IPS-NIHi11 (cell line): ENCODE results near the gene SLC15A3.
"Not testable (repeated sequence)": the region's sequence is repeated elsewhere in the genome, so short reads cannot be mapped to it uniquely, and the experiment has no call there.

Source experiments
- DNase-seq: peaks from one replicate; pipeline ENCODE4 v3.0.0; 2012; ENCODE audit warnings: mixed read lengths, low spot score

SLC15A3 gene

DNA sequence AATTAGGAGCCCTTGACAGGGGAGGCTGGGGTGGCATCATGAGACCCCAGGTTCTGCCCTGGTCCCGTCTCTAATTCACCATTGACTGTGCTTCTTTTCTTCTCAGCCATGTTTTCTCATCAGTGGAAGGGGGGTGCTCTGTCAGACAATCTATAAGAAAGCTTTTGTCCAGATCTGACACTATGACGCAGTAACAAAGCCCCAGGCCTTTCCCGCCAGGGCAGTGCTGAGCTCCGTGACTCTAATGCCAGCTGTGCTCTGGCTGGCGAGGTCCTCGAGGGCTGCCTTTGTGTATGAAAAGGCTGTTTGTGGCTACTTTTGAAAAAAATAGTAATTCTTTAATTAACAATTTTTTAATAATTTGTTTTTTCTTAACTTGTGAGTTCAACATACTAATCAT, 22.8 kb upstream of the SLC15A3 start:
- no peak for DNase-seq

DNA sequence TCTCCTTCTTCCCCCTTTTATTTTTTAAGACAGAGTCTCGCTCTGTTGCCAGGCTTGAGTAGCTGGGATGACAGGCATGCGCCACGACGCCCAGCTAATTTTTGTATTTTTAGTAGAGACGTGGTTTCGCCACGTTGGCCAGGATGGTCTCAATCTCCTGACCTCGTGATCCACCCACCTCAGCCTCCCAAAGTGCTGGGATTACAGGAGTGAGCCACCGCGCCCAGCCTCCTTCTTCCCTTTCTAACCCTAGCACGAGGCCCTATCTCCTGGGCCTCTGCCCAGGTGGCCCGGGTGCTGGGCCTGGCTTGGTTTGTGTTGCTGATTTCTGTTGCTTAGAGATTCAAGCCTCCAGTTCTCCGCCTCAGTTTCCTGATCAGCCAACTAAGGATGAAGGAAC, 22.3 kb upstream of the SLC15A3 start:
- not testable (repeated sequence) for DNase-seq

DNA sequence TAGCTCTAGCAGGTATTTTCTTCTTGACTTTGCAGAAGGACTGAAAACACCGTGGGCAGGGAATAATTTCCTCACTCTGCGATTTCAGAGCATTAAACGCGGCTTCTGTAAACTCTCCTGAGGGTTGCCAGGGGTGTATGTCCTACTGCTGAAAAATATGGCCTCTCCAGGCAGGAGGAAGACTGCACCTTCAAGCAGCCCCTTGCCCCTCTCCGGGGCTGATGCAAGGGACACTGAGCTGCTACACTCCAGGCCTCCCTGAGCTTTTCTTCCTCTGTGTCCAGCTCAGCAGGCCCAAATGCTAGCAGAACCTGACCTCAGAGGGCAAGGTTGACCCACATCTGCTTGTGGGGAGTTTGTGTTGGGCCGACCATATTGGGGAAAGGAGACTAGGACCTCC, 21.7 kb upstream of the SLC15A3 start:
- DNase-seq, result no peak

DNA sequence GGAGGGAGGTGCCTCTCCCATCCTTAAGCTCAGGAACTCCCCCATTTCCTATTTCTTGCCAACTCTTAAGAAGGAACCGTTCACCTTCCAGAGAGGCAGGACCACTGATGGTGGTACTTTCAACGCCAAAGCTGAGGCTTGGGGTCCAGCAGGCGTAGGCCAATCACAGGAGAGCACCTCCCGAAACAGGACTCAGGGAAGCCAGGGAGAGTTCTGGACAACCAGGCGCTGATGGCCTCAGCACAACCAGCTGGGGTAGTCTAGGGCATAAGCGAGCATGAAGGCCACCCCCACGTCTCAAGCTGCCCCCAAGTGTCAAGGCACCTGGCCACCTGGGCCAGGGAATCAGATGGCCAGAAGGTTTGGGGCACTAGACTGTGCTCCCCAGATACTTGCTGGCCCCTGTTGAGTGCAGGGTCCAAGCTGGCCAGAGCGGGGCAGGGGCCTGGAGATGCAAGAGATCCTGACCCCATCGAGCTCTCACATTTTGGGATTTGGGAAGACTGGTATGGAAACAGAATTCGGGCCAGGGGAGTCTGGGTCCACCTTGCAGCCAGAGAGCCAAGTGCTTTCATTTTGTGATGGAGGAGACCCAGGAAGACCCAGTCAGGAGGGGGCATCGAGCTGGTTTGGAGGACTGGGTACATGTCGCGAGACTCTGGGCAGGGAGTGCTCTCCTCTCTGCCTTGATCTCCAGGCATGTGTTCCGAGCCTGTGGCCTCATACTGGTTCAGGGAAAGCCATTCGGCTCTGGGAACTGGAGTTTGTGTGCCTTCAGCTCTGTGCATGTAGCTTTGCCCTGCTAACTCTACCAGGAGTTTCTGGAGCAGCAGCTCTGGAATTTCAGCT, 20.4 kb upstream of the SLC15A3 start:
- DNase-seq, result no peak

DNA sequence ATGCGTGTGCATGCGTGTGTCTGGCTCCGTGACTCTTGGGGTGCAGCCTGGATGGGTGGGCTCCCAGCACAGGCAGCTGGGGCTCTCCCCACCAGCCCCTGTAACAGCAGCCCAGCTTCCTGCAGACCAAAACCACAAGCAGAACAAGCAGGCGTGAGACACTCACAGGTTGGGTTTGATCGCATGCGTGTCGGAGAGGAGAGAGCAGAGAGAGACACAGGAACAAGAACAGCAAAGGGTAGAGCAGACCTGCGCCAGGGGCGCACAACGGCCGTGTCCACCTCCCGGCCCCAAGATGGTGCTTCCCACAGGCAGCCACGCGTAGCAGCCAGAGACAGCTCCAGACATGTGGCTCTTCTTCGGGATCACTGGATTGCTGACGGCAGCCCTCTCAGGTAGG, 19.5 kb upstream of the SLC15A3 start, which contains the start of gene CD6:
Gene CD6, plus strand, starts transcription at position 161 of the 400 bp plus-strand sequence. Its CDS starts 186 bp downstream, at position 347.
- DNase-seq, result no peak

DNA sequence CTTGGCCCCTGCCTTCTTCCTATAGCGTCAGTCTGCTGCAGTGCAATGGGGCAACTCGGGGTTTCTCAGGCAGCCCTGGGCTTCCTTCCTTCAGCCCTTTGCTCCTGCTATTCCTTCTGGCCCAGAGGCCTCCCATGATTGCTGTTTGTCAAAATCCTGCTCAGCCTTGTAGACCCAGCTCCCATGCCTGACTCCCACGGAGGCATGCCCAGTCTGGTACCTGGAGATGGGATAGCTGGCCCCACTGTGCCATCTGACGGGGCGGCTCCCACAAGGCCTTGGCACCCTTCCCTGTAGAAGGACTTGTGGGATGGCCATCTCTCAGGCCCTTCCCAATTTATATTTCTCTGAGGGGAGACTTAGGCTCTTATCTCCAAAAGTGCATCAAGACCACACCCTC, 18.9 kb upstream of the SLC15A3 start:
- no peak for DNase-seq

DNA sequence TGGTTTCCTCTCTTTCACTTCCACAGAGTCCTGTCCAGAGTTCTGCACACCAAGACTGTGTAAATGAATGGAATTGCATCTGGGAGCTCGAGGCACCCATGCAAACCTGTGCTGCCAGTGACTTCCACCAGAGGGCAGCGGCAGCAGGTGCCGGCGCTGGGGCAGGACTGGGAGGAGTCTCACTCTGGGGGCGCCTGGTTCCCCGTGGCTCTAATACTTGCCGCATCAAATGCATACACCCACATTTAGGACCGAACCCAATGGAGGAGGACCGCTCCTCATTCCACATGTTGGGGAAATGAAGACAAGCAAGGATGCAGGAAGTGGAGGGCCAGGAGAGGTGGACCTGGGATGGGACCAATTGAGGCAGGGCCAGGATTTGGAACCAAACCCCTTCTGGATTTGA, 18.4 kb upstream of the SLC15A3 start:
- DNase-seq, result peak; percentile 82

DNA sequence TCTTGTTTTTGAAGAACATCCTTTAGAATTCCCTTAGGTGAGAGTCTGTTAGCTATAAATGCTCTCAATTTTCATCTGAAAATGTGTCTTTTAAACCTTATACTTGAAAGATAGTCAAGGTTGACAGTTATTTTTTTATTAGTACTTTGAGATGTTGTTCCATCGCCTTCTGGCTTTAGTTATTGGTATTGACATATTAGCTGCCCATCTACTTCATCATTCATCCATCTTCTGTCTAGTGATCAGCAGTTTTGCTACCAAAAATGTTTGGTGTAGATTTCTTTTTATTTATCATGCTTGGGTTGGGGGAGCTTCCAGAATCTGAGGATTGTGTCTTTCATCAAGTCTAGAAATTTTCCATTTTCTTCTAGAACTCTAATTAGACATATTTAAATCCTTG, 16.2 kb upstream of the SLC15A3 start:
- DNase-seq, result no peak

DNA sequence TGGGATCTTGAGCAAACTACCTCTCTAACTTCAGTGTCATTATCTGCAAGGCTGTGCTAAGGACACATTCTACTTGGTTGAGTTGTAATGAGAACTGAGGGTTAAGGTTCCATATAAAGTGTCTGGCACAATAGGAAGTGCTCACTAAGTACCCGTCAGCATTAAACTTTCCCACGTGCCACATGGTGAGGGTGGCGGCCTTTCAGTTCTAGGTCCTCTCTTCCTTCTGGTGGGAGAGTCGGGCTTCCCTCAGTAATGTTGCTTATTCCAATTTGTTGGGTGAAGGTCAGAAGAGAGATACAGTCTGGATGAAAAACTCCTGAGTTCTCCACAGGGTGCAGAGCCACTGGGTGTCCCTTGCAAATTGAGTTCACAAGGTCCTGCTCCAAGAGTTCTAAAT, 14.9 kb upstream of the SLC15A3 start:
- DNase-seq, result no peak

DNA sequence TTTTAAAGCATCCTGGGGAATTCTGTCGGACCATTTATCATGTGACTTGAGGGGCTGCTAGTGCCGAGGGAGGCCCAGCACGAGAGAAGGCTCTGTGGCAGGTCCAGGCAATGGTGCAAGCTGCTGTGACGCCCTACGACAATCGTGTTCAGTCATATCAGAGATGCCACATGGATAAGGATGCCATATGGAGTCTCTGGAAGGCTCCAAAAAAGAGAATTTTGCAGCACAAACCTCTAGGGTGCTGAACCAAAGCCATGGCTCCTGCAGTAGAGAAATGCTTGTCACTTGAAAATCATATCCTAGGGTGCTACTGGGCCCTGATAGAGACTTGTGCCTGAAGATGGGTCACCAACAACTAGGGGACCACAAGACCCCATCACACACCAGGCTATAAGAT, 12.8 kb upstream of the SLC15A3 start:
- DNase-seq, result no peak

DNA sequence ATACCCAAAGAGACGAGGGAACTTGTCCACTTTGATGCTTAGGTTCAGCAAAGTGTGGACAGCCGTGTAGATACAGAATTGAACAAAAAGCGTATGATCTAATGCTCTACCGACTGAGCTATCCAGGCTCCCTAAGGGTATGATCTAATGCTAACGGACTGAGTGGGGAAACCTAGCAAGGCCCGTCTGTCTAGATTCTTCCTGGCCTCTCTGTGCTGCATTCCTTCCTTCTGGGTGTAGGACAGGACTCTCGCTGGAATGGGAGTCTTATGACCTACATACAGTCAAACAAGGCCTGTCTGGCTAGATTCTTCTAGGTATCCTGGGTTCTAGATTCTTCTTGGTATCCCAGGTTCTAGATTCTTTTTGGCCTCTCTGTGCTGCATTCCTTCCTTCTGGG, 8.4 kb upstream of the SLC15A3 start:
- no peak for DNase-seq

DNA sequence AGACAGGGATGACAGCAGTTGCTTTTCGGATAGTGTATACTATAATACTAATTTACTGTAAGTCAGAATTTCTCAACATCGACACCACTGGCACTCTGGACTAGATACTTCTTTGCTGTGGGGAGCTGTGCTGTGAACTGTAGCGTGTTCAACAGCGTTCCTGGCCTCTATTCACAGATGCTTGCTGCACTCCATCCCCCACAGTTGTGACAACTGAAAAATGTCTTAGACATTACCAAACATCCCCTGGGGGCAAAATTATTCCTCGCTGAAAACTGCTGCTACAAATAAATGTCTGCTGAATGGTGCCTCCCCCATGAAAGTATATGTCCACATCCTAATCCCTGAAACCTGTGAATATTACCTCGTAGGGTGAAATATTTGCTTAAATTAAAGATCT, 7.5 kb upstream of the SLC15A3 start:
- DNase-seq, result no peak

DNA sequence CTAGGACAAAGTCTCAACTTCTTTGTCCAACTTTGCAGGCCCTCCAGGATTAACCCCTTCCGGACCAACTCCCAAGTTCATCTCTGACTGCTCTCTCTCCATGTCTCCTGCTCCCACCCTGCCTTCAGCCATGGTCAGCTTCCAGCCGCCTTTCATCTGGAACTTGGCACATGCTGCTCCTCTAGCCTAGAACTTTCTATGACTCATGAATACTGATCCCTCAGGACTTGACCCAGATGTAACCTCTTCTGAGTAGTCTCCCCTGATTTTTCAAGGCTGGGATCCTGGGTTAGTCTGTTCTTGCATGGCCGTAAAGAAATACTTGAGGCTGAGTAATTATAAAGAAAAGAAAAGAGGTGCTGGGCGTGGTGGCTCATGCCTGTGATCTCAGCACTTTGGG, 5.2 kb upstream of the SLC15A3 start:
- DNase-seq, result no peak

DNA sequence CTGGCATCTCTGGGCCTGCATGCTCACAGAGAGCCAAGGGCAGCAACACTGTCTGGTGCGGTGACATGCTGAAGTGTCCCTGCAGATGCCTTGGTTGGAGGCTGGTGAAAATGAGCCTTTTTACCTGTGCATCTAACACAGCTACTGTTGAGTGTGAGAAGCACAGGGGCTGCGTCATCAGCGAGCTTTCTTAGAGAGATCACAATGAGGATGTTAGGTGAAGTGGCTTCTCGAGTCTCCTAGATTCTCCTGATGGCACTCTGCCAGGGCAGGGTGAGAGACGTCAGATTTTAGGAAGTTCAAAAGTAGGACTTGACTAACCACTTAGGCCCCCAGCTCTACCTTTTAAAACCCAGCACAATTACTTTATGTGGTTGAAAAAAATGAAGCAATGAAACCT, 3.6 kb upstream of the SLC15A3 start:
- no peak for DNase-seq

DNA sequence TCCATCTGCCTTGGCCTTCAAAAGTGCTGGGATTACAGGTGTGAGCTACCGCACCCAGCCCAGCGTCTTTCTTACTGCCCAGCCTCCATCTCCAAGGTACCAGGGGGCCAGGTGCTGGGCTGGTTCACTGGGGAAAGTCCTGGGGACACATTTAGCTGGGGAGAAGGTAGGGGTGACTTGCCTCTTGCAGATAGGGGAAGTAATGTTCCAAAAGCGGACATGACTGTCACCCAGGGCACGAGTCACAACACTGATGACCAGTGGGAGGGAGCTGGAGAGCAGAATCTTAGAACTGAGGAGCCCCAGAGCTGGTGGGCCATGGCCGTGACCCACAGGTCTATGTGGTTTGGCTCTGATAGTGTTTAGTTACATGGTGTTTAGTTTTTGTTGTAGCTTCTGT, 2.4 kb upstream of the SLC15A3 start:
- no peak for DNase-seq

DNA sequence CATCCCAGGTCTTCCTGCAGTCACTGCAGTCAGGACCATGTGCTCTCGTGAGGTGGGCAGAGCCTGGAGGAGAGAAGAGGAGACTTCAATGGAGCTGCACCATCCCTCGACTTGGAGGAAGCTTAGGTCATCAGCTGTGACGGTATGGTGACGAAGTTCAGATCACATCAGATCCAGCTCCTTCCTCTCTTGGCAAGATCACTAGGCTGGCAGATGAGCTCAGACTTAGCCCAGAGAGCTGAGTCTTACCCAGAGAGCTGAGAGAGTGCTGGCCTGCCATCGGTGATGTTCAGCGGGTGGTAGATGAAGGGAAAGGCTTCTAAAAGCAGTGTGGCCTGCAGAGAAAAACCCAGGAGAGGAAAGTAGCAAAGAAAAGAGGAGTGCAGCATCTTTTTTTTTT, 1.8 kb upstream of the SLC15A3 start:
- no peak for DNase-seq

DNA sequence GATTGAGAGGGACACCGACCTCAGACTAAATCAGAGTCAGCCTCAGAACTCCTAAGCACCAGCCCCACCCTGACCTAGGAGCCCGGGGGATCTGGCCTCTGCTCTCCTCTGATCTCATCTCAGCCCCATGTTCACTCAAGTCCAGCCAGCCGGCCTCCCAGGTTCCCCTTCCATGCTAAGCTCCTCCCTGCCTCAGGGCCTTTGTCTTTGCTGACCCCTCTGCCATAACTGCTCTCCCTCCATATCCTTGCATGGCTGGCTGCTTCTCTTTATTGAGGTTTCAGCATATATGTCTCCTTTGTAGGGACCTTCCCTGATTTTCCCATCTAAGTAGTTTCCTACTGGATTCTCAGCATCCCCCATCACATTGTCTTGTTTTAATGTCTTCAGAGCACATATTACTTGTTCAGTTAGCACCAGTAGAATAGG, 780 bp upstream of the SLC15A3 start:
- no peak for DNase-seq

DNA sequence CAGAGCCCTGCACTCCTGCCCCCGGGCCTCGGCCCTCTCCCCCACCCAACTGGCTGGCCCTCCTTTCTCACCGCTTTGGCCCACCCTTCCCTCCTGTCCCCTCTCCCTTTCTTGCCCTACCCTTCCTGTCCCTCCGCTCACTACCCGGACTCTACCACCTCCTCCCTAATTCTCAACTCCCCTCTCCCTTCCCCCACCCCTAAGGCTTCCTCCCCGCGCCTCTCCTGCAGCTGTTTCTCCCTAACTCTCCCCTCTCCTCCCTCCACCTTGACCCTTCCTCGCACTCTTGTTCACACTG, 421 bp downstream of the SLC15A3 start:
- peak; percentile 48 for DNase-seq

DNA sequence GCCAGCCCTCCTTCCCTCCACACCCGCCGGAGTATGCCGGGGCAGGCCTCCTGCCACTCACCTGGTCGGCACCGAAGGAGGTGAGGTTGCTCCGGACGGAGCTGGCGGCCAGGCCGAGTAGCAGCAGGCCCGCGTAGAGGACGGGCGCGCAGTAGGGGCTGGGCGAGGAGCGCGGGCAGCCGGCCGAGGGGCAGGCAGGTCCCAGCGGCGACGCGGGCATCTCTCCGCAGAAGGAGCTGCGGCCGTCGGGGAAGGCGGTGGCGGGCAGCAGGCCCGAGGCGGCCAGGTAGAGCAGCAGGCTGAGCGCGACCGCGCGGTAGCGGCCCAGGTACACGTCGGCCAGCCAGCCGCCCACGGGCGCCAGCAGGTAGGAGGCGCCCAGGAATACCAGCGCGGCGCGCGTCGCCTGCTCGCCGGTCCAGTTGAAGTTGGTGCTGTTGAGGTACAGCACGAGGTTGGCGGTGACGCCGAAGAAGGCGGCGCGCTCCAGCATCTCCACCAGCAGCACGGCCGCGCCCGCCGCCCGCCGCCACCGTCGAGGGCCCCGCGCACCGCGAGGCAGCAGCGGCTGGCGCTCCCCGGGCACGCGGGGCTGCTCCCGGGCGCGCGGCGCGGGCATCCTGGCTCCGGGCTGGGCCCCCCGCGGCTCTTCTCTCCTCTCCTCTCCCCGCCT, 907 bp downstream of the SLC15A3 start:
- DNase-seq, result peak; percentile 42

DNA sequence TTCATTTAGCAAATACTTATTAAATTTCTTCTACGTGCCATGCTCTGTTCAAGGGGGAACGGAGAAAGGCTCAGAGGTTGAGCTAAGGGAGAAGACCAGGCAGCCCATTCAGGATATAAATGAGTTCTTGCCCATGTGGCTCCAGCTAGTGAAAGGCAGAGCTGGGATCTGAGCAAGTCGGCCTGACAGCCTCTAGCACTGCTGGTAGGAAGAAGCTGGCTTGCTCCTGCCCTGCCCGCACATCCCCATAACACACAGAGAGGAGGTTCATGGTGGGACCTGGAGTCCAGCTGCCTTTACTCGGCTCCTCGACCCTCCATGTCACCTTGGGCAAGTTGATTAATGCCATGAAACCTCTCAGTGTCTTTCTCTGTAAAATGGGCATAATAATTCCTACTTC, 2.0 kb downstream of the SLC15A3 start:
- no peak for DNase-seq

DNA sequence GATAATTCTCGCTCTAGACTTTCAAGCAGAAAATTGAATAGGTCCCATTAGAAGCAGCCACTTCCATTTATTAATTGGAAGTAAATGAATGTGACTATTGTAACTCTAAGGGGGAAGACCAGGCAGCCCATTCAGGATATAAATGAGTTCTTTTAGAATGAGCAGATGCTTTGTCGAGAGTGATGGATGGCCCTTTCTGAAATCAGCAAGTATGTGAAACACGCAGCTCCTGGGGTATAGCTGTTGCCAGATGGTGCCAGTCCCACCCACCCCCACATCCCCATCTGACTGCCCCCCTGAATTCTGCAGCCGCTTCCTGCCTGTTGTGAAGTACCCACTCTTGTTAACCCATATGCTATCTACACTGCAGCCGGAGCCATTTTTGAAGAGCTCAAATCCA, 3.7 kb downstream of the SLC15A3 start:
- DNase-seq, result no peak

DNA sequence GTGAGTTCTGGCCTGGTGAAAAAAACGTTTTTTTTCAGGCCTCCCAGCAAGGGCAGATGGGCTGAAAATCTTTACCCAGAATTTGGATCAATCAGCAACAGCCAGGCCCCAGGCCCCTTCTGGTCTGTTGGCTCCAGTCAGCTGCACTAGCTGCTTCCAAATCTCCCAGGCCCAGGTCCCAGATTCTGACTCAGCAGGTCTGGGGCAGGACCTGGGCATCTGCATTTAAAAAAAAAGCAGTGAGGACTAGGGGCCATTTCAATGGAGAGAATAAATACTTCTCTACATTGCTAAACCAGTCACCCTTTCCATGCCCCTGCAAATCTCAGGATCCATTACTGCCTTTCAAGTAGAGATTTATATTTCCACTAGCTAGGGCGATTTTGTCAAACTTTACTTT, 4.3 kb downstream of the SLC15A3 start:
- DNase-seq, result no peak

DNA sequence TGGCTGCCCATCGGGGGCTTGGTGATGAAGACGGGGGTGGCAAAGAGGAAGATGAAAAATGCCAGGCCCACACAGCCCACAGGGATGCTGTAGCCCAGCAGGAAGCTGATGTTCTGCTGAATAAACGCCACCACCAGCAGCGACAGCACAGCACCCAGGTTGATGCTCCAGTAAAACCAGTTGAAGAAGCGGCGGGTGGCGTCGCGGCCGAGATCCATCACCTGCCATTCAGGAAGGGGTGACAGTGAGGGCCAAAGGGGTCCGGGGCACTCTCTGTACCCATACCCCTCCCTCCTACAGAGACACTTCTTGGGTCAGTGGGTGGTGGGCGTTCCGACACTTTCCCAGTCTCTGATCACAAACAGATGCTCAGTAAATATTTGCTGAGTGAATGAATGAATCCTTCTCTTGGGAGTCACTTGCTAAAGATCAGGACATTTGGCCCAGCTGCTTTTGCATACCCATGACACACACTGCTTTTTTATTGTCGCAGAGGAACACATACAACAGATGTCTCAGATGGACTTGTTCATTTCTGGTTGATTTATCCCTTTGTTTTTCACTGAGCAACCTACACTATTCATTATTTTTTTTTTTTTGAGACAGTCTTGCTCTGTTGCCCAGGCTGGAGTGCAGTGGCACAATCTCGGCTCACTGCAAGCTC, 5.2 kb downstream of the SLC15A3 start:
- DNase-seq, result no peak
